Upper lobe of left lung (tissue), 6 donors: ENCODE measurements around the gene ADAMTS7. TPM values are rescaled to one million over a fixed set of nuclear protein-coding genes. Genes with fewer than 3 reads are reported as not detected.

Source experiments
- ATAC-seq, 2 donors: fragments of 200-7000 bp; cut with Tn5 transposase; one replicate each; pipeline ENCODE4 v1.9.1; 2022; ENCODE audit warnings: mild to moderate bottlenecking in 2 of 2, moderate library complexity in 2 of 2; ENCODE audit not compliant: low FRiP score in 2 of 2
- DNase-seq, 2 donors: peaks; one replicate each; pipeline ENCODE4 v3.0.0-alpha.2; 2019 to 2020
- H3K27ac ChIP-seq, 4 donors: fragments of 200-600 bp; sonication (generic); one replicate each; pipeline ENCODE4 v1.5.1; 2016 to 2019
- H3K27me3 ChIP-seq, 4 donors: fragments of 200-600 bp; sonication (generic); one replicate each; pipeline ENCODE4 v1.5.1; 2017 to 2019
- H3K36me3 ChIP-seq, 4 donors: fragments of 200-600 bp; sonication (generic); one replicate each; pipeline ENCODE4 v1.5.1; 2016 to 2019
- H3K4me1 ChIP-seq, 4 donors: fragments of 200-600 bp; sonication (generic); one replicate each; pipeline ENCODE4 v1.5.1; 2018 to 2019
- H3K4me3 ChIP-seq, 4 donors: fragments of 200-600 bp; sonication (generic); one replicate each; pipeline ENCODE4 v1.5.1; 2017 to 2019; ENCODE audit warnings: mild to moderate bottlenecking in 2 of 4, moderate library complexity in 1 of 4
- H3K9me3 ChIP-seq, 4 donors: fragments of 200-600 bp; sonication (generic); one replicate each; pipeline ENCODE4 v1.5.1; 2018 to 2019
- EP300 ChIP-seq, 4 donors: sonication (generic); formaldehyde crosslinking; IDR thresholded peaks; one replicate each; pipeline ENCODE4 v1.5.1; 2017; ENCODE audit warnings: antibody characterized with exemption in 4 of 4, control low read depth in 2 of 4
- POLR2A ChIP-seq, 4 donors: fragments of 450-650 bp; IDR thresholded peaks; one replicate each; pipeline ENCODE4 v1.5.1; 2016 to 2017; ENCODE audit warnings: antibody characterized with exemption in 4 of 4, mild to moderate bottlenecking in 2 of 4
- POLR2AphosphoS5 ChIP-seq, 2 donors: sonication (generic); formaldehyde crosslinking; IDR thresholded peaks; one replicate each; pipeline ENCODE4 v1.5.1; 2017; ENCODE audit warnings: antibody characterized with exemption in 2 of 2
- WGBS, 2 donors: methylation state at CpG; one replicate each; pipeline ENCODE4 v1.1.5; 2017 to 2018; 5-methylcytosine and 5-hydroxymethylcytosine counted together
- total RNA-seq, 6 donors: library from RNA; depleted of rRNA in 4 of 6; stranded (reverse); fragments of >200 nt in 4 of 6; gene quantifications; one replicate each; pipeline versions ENCODE4 v1.1.0 to v1.2.1, GENCODE V29; 2016 to 2021
- TF ChIP-seq, protein P1 (sequence below), 6 experiments: fragments of 450-650 bp in 4 of 6; fragments of 200-600 bp in 2 of 6; sonication (generic) in 2 of 6; IDR thresholded peaks; one replicate each; pipeline ENCODE4 v1.5.1; 2016 to 2019; ENCODE audit warnings: antibody characterized with exemption in 6 of 6
- donor health status: DM: no; HTN: no; CAD: no; lungs with moderate emphysema.
- donor health status: DM: no; HTN: yes; CAD: no; lungs with severe emphysema.

The ADAMTS7 gene
- total RNA-seq, 6 donors from 2014 or later, result 1.8 to 10.2 (median 5.1) TPM

GRCh38 chr15:78811825-78812183, 540 bp upstream of the ADAMTS7 start:
- WGBS, 2 donors, result 24 to 33% methylated on average over 5 to 16 of the region's 24 CpGs
- ATAC-seq (peak; percentile 24 to 34), DNase-seq (peak in 1 of 2 donors; percentile 88)
- H3K4me3 ChIP-seq, result peak overlapping the region in 3 of 4 donors; percentile 77 to 88 (median 77)
- H3K4me1 ChIP-seq, result peaks cover 7 to 27% (median 20%) of the 10 kb centered on the region in 4 donors
- TF ChIP-seq, protein P1, sequence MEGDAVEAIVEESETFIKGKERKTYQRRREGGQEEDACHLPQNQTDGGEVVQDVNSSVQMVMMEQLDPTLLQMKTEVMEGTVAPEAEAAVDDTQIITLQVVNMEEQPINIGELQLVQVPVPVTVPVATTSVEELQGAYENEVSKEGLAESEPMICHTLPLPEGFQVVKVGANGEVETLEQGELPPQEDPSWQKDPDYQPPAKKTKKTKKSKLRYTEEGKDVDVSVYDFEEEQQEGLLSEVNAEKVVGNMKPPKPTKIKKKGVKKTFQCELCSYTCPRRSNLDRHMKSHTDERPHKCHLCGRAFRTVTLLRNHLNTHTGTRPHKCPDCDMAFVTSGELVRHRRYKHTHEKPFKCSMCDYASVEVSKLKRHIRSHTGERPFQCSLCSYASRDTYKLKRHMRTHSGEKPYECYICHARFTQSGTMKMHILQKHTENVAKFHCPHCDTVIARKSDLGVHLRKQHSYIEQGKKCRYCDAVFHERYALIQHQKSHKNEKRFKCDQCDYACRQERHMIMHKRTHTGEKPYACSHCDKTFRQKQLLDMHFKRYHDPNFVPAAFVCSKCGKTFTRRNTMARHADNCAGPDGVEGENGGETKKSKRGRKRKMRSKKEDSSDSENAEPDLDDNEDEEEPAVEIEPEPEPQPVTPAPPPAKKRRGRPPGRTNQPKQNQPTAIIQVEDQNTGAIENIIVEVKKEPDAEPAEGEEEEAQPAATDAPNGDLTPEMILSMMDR (IDR thresholded peaks at IDR 0.05), result peak in 3 of 6 experiments; percentile 1 to 38 (median 23)
- TF ChIP-seq POLR2A (IDR thresholded peaks at IDR 0.05), result no peak
- H3K27ac ChIP-seq, result peak overlapping the region; percentile 65 to 92 (median 82)
- H3K36me3 ChIP-seq, result no peaks in the 10 kb centered on the region
- H3K9me3 ChIP-seq, result no peaks in the 10 kb centered on the region
- H3K27me3 ChIP-seq, result peaks cover 0 to 13% (median 9%) of the 10 kb centered on the region in 4 donors

- H3K4me3 ChIP-seq, result peak overlapping the region; percentile 77 to 88 (median 77)
- TF ChIP-seq POLR2A (IDR thresholded peaks at IDR 0.05), result no peak
- TF ChIP-seq, protein P1 (IDR thresholded peaks at IDR 0.05), result peak in 1 of 6 experiments; percentile 21
- no peaks in the 10 kb centered on the region for H3K9me3 ChIP-seq
- H3K27ac ChIP-seq, result peak overlapping the region; percentile 65 to 92 (median 79)
- peaks cover 0 to 13% (median 9%) of the 10 kb centered on the region in 4 donors for H3K27me3 ChIP-seq
- 0 to 5% methylated on average over 7 to 63 of the region's 76 CpGs for WGBS, 2 donors
- peaks cover 7 to 27% (median 20%) of the 10 kb centered on the region in 4 donors for H3K4me1 ChIP-seq
- DNase-seq (peak in 1 of 2 donors; percentile 92), ATAC-seq (peak in 1 of 2 donors; percentile 68)
- no peaks in the 10 kb centered on the region for H3K36me3 ChIP-seq
Measured at GRCh38 chr15:78810362-78811123, 721 bp downstream of the ADAMTS7 start.

GRCh38 chr15:78810003-78810361, 1.3 kb downstream of the ADAMTS7 start:
- peak in 1 of 2 donors; percentile 13 for ATAC-seq

DNA sequence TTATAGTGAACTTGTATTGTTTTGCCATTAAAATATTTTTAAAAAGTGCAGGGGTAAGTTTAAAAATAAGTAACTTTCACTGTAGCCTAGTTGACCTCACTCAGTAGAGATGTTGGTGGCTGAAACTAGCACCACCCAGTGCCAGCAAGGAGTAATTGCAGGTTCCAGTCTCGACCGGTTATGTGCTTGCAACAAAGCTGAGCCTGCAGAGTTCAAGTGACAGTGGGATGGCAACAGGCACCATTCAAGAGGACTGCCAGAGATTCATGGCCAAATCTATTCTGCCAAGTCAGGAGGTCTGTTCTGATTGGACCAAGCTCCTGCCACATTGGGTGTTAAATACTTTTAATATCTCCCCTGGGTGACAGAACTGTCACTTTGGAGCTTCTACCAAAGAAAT, 2.7 kb downstream of the ADAMTS7 start:
- DNase-seq (no peak), ATAC-seq (no peak)
- Histone ChIP-seq H3K36me3 (no peaks in the 10 kb centered on the region), H3K4me3 (no peak overlapping the region), H3K9me3 (no peaks in the 10 kb centered on the region), H3K4me1 (peaks cover 7 to 27% (median 20%) of the 10 kb centered on the region in 4 donors), H3K27ac (no peak overlapping the region), H3K27me3 (peaks cover 0 to 13% (median 9%) of the 10 kb centered on the region in 4 donors)
- 72 to 77% methylated on average over 2 of the region's 2 CpGs for WGBS, 2 donors
- TF ChIP-seq, protein P1 (IDR thresholded peaks at IDR 0.05), result peak in 4 of 6 experiments; percentile 12 to 31 (median 14)
- TF ChIP-seq EP300 (IDR thresholded peaks at IDR 0.05), result no peak

More at GRCh38 chr15:78810003-78810361, 1.3 kb downstream of the ADAMTS7 start:
- peak overlapping the region; percentile 77 to 88 (median 77) for H3K4me3 ChIP-seq
- TF ChIP-seq POLR2A (IDR thresholded peaks at IDR 0.05), result no peak
- TF ChIP-seq, protein P1 (IDR thresholded peaks at IDR 0.05), result no peak
- no peak for TF ChIP-seq POLR2AphosphoS5 (IDR thresholded peaks at IDR 0.05)
- no peak for TF ChIP-seq EP300 (IDR thresholded peaks at IDR 0.05)
- WGBS, 2 donors, result 31 to 32% methylated on average over 11 of the region's 11 CpGs
- H3K27me3 ChIP-seq, result peaks cover 0 to 13% (median 9%) of the 10 kb centered on the region in 4 donors
- no peaks in the 10 kb centered on the region for H3K9me3 ChIP-seq
- peaks cover 7 to 27% (median 20%) of the 10 kb centered on the region in 4 donors for H3K4me1 ChIP-seq
- DNase-seq, result no peak
- H3K27ac ChIP-seq, result peak overlapping the region in 3 of 4 donors; percentile 70 to 92 (median 88)
- no peaks in the 10 kb centered on the region for H3K36me3 ChIP-seq
